A549 (cell line): Measurements from ENCODE around the gene AQP2. TPM values are rescaled to one million over a fixed set of nuclear protein-coding genes. Genes with fewer than 3 reads are reported as not detected.

Experiments
- ATAC-seq, 2 experiments: fragments of 200-7000 bp in 1 of 2; fragments of >200 bp in 1 of 2; cut with Nextera tagmentation in 1 of 2; cut with Tn5 transposase in 1 of 2; 3 replicates each; pipeline versions ENCODE4 v1.8.0 to v1.9.1; 2018 to 2020; ENCODE audit warnings: mild to moderate bottlenecking in 1 of 2, moderate library complexity in 1 of 2
- CTCF ChIA-PET: fragments of 300-600 bp; sonication (Branson Sonifier 250); formaldehyde crosslinking; extraction: SDS; loops from one replicate; lab custom pipeline; 2021; ENCODE audit warnings: antibody characterized with exemption, inconsistent platforms; lab: Yijun Ruan, JAX
- POLR2A ChIA-PET: fragments of 350-600 bp; formaldehyde crosslinking; extraction: SDS; loops from one replicate; lab custom pipeline; 2021; ENCODE audit warnings: antibody characterized with exemption, inconsistent platforms; lab: Yijun Ruan, JAX
- DNase-seq, 2 experiments: peaks; one replicate each; pipeline versions ENCODE4 v3.0.0 to v3.0.0-alpha.2; 2011 to 2016; ENCODE audit warnings: low read depth in 1 of 2, low spot score in 1 of 2
- FAIRE-seq: peaks from 2 replicates; lab custom pipeline; 2011; peaks lifted over from hg19 to GRCh38; lab: Jason Lieb, UNC
- H3K27ac ChIP-seq, 2 experiments: fragments of >200 bp; sonication (Bioruptor Twin); formaldehyde crosslinking; 3 replicates each; pipeline ENCODE4 v1.5.1; 2016 to 2017
- H3K4me1 ChIP-seq: fragments of >200 bp; sonication (Bioruptor Twin); formaldehyde crosslinking; 3 replicates; pipeline ENCODE4 v1.6.1; 2016
- H3K4me2 ChIP-seq: fragments of >200 bp; sonication (Bioruptor Twin); formaldehyde crosslinking; 3 replicates; pipeline ENCODE4 v1.6.1; 2016
- H3K4me3 ChIP-seq: fragments of >200 bp; sonication (Bioruptor Twin); formaldehyde crosslinking; 3 replicates; pipeline ENCODE4 v1.5.1; 2016
- H3K9me3 ChIP-seq: fragments of >200 bp; sonication (Bioruptor Twin); formaldehyde crosslinking; 3 replicates; pipeline ENCODE4 v1.6.1; 2016
- BHLHE40 ChIP-seq: IDR thresholded peaks from 2 replicates; pipeline ENCODE4 v1.6.1; 2012; ENCODE audit warnings: low read depth, low read length, inconsistent platforms
- CBX2 ChIP-seq: fragments of 200-600 bp; sonication (generic); IDR thresholded peaks from 2 replicates; pipeline ENCODE4 v1.6.1; 2016; ENCODE audit warnings: low read depth, mild to moderate bottlenecking, borderline replicate concordance
- EHF ChIP-seq: fragments of 250-450 bp; sonication (Bioruptor Pico); IDR thresholded peaks from 2 replicates; pipeline ENCODE4 v1.5.0; 2020; ENCODE audit warnings: mild to moderate bottlenecking
- EHMT2 ChIP-seq: fragments of 200-600 bp; sonication (generic); IDR thresholded peaks from 2 replicates; pipeline ENCODE4 v1.6.1; 2016; ENCODE audit warnings: antibody characterized with exemption, low read depth, mild to moderate bottlenecking, moderate library complexity
- EP300 ChIP-seq, 2 experiments: fragments of >200 bp; sonication (Bioruptor Twin); formaldehyde crosslinking; IDR thresholded peaks; 2 replicates in 1 of 2; 3 replicates in 1 of 2; pipeline ENCODE4 v1.6.1; 2016 to 2017
- FOSB ChIP-seq: fragments of 250-450 bp; sonication (Bioruptor Pico); IDR thresholded peaks from 2 replicates; pipeline ENCODE4 v1.5.0; 2020; ENCODE audit warnings: mild to moderate bottlenecking, moderate library complexity
- FOXS1 ChIP-seq: fragments of 250-450 bp; sonication (Bioruptor Pico); IDR thresholded peaks from 2 replicates; pipeline ENCODE4 v1.5.0; 2020; ENCODE audit warnings: mild to moderate bottlenecking, moderate library complexity
- GATA3 ChIP-seq: IDR thresholded peaks from 2 replicates; pipeline ENCODE4 v1.6.1; 2012; ENCODE audit warnings: borderline replicate concordance
- HOXB13 ChIP-seq: fragments of 250-450 bp; sonication (Bioruptor Pico); IDR thresholded peaks from 2 replicates; pipeline ENCODE4 v1.5.0; 2020; ENCODE audit warnings: low read depth, mild to moderate bottlenecking, moderate library complexity
- NPAS2 ChIP-seq: fragments of 250-450 bp; sonication (Bioruptor Pico); IDR thresholded peaks from 2 replicates; pipeline ENCODE4 v1.8.0; 2022; ENCODE audit warnings: mild to moderate bottlenecking, moderate library complexity, borderline replicate concordance
- NR3C1 ChIP-seq: fragments of >200 bp; sonication (Bioruptor Twin); formaldehyde crosslinking; IDR thresholded peaks from 3 replicates; pipeline ENCODE4 v1.6.1; 2017
- POLR2AphosphoS2 ChIP-seq: conservative IDR thresholded peaks from 2 replicates; pipeline ENCODE4 v1.6.1; 2012; ENCODE audit warnings: low read length, improper control_type of control experiment, inconsistent platforms
- RAD21 ChIP-seq, 2 experiments: fragments of >200 bp in 1 of 2; sonication (Bioruptor Twin) in 1 of 2; formaldehyde crosslinking in 1 of 2; IDR thresholded peaks in 1 of 2; conservative IDR thresholded peaks in 1 of 2; 2 replicates in 1 of 2; 3 replicates in 1 of 2; pipeline ENCODE4 v1.6.1; 2012 to 2018; ENCODE audit warnings: inconsistent platforms in 1 of 2
- RCOR1 ChIP-seq: fragments of 150-350 bp; IDR thresholded peaks from 2 replicates; pipeline ENCODE4 v1.6.1; 2014; ENCODE audit warnings: antibody characterized with exemption, low read length, low read depth
- RFX5 ChIP-seq: fragments of 450-650 bp; IDR thresholded peaks from 2 replicates; pipeline ENCODE4 v1.7.1; 2014; ENCODE audit warnings: antibody characterized with exemption, mild to moderate bottlenecking, moderate library complexity
- RNF2 ChIP-seq: fragments of 200-600 bp; sonication (generic); IDR thresholded peaks from 2 replicates; pipeline ENCODE4 v1.6.1; 2016; ENCODE audit warnings: low read depth, mild to moderate bottlenecking, antibody characterized with exemption, moderate library complexity, borderline replicate concordance
- SREBF2 ChIP-seq: fragments of 450-650 bp; IDR thresholded peaks from 2 replicates; pipeline ENCODE4 v1.6.1; 2014; ENCODE audit warnings: mild to moderate bottlenecking, moderate library complexity
- TFCP2L1 ChIP-seq: fragments of 250-450 bp; sonication (Bioruptor Pico); IDR thresholded peaks from 2 replicates; pipeline ENCODE4 v1.5.0; 2021; ENCODE audit warnings: mild to moderate bottlenecking
- ZC3H11A ChIP-seq: fragments of 450-650 bp; IDR thresholded peaks from 2 replicates; pipeline ENCODE4 v1.6.1; 2014; ENCODE audit warnings: antibody characterized with exemption, mild to moderate bottlenecking
- ZNF302 ChIP-seq: fragments of 250-450 bp; sonication (Bioruptor Pico); IDR thresholded peaks from 2 replicates; pipeline ENCODE4 v1.9.0; 2021; ENCODE audit warnings: inconsistent platforms, mild to moderate bottlenecking, moderate library complexity
- WGBS: methylation state at CpG from one replicate; pipeline ENCODE4 v1.1.6; 2017; ENCODE audit errors: missing lambda C conversion rate; 5-methylcytosine and 5-hydroxymethylcytosine counted together
- polyA plus RNA-seq, 4 experiments: library from polyadenylated mRNA; depleted of rRNA in 3 of 4; stranded (reverse); fragments of >200 nt; fragmentation: RNase III in 1 of 4; extraction: RNeasy Plus Mini Kit Qiagen cat#74134 plus additional on column Dnase treatment in 1 of 4; gene quantifications; 2 replicates in 3 of 4; 3 replicates in 1 of 4; pipeline ENCODE4 v1.2.3, GENCODE V29; 2011 to 2017
- TF ChIP-seq, protein P1 (sequence below): fragments of >200 bp; sonication (Bioruptor Twin); formaldehyde crosslinking; IDR thresholded peaks from 3 replicates; pipeline ENCODE4 v1.5.1; 2016
- TF ChIP-seq, protein P2 (sequence below): fragments of >200 bp; sonication (Bioruptor Twin); formaldehyde crosslinking; IDR thresholded peaks from 2 replicates; pipeline ENCODE4 v1.6.1; 2016
- TF ChIP-seq, protein P3 (sequence below): IDR thresholded peaks from 2 replicates; pipeline ENCODE4 v1.6.1; 2012
- TF ChIP-seq, protein P4 (sequence below): IDR thresholded peaks from 2 replicates; pipeline ENCODE4 v1.6.1; 2012; ENCODE audit warnings: low read depth, borderline replicate concordance

AQP2 gene
- polyA plus RNA-seq, 2 of the 4 experiments (the other 2 are of a cell fraction), result not detected

DNA sequence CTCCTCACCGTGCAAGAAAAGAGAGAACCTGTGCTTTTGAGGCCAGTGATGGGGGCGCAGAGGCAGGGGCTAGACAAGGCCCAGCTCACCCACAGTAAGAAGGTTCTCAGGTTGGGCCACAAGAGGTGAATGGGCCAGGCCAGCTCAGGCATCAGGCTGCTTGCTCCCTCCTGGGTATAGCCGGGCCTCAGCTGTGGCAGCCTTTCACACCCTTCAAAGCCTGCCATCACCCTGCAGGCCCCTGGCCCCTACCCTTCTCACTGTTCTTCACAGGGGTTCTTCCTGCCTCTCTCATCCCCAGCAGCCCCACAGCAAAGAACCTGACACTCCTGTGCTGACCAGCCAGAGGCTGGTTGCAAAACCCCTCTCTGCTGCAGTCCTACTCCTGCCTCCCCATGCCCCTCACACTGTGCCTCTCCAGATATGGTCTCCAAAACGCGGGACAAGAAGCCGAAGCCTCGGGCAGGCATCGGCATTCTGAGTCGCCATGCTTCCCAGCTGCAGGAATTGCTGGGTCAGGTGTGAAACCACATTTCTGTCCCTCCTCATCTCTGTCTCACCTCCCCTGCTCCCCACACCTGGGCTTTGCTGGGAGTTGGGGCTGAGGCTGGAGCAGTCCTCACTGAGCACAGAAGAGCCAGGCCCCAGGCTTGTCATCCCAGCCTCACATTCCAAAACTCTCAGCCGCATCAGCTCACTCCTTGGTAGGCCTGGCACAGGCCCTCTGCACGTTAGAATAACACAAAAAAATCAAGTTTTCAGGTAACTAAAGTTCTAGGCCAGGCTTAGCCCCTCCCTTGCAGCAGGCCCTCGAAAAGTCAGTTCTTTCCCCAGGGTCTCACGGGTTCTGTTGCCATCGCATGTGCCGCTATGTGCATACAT, 40.0 kb upstream of the AQP2 start:
- 85% methylated on average over 15 of the region's 15 CpGs for WGBS
- H3K4me3 ChIP-seq, result no peak overlapping the region
- TF ChIP-seq EP300 (IDR thresholded peaks at IDR 0.05) (no peak), NPAS2 (CRISPR knock-in tag) (no peak), RAD21 (conservative IDR thresholded peaks at IDR 0.05 in 1 of 2, IDR thresholded peaks at IDR 0.05 in 1 of 2) (no peak), ZNF302 (no peak), RCOR1 (no peak), TFCP2L1 (CRISPR knock-in tag) (no peak)
- TF ChIP-seq, protein P1, sequence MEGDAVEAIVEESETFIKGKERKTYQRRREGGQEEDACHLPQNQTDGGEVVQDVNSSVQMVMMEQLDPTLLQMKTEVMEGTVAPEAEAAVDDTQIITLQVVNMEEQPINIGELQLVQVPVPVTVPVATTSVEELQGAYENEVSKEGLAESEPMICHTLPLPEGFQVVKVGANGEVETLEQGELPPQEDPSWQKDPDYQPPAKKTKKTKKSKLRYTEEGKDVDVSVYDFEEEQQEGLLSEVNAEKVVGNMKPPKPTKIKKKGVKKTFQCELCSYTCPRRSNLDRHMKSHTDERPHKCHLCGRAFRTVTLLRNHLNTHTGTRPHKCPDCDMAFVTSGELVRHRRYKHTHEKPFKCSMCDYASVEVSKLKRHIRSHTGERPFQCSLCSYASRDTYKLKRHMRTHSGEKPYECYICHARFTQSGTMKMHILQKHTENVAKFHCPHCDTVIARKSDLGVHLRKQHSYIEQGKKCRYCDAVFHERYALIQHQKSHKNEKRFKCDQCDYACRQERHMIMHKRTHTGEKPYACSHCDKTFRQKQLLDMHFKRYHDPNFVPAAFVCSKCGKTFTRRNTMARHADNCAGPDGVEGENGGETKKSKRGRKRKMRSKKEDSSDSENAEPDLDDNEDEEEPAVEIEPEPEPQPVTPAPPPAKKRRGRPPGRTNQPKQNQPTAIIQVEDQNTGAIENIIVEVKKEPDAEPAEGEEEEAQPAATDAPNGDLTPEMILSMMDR, result no peak
- TF ChIP-seq, all 56 proteins: peak for 0
- no peak for FAIRE-seq
- DNase-seq, result no peak
- Histone ChIP-seq H3K4me1 (peaks cover 5% of the 10 kb centered on the region; the same call in 1 of the 3 replicates), H3K27ac (no peak overlapping the region), H3K9me3 (no peaks in the 10 kb centered on the region), H3K4me2 (no peak overlapping the region)
- CTCF ChIA-PET, result interaction anchor here (1.7 to 2.0 kb wide), 3 partner anchors 35 to 57 kb away, joined by 6 to 7 read pairs (median 7); no protein-coding TSS in a partner anchor
- POLR2A ChIA-PET, result no interaction called here
- peak; percentile 7 to 23; a peak in 3 of 6 replicates for ATAC-seq

DNA sequence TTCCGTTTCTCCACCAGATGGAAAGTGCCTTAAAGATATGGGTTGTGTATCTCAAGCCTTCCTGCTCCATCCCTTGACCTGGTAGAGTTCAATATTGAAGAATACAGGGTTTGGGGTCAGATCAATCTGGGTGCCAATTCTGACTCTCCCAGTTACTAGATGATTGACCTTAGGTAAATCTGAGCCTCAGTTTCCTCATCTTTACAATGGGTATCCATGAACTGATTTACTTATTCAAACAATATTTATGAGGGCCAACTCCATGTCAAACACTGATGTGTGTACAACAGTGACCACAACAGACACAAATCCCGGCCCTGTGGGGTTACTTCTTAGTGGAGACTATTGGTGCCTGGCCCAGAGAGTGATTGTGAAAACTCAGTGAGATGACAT, 39.3 kb upstream of the AQP2 start:
- Histone ChIP-seq H3K9me3 (no peaks in the 10 kb centered on the region), H3K4me1 (peaks cover 5% of the 10 kb centered on the region; the same call in 1 of the 3 replicates), H3K27ac (no peak overlapping the region), H3K4me2 (no peak overlapping the region), H3K4me3 (no peak overlapping the region)
- ChIA-PET POLR2A (no interaction called here), CTCF (interaction anchor here (1.0 to 2.0 kb wide), 3 partner anchors 18 to 56 kb away, joined by 3 to 6 read pairs (median 3); no protein-coding TSS in a partner anchor)
- no peak for TF ChIP-seq RFX5
- no peak for TF ChIP-seq EHMT2
- no peak for TF ChIP-seq NPAS2 (CRISPR knock-in tag)
- TF ChIP-seq FOSB, result no peak
- no peak for TF ChIP-seq ZC3H11A
- no peak for TF ChIP-seq TFCP2L1 (CRISPR knock-in tag)
- no peak for TF ChIP-seq CBX2
- TF ChIP-seq, protein P2, sequence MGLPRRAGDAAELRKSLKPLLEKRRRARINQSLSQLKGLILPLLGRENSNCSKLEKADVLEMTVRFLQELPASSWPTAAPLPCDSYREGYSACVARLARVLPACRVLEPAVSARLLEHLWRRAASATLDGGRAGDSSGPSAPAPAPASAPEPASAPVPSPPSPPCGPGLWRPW, result no peak
- no peak for TF ChIP-seq GATA3
- TF ChIP-seq RNF2, result no peak
- TF ChIP-seq, protein P3, sequence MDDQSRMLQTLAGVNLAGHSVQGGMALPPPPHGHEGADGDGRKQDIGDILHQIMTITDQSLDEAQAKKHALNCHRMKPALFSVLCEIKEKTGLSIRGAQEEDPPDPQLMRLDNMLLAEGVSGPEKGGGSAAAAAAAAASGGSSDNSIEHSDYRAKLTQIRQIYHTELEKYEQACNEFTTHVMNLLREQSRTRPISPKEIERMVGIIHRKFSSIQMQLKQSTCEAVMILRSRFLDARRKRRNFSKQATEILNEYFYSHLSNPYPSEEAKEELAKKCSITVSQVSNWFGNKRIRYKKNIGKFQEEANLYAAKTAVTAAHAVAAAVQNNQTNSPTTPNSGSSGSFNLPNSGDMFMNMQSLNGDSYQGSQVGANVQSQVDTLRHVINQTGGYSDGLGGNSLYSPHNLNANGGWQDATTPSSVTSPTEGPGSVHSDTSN, result no peak
- TF ChIP-seq FOXS1 (CRISPR knock-in tag), result no peak
- no peak for TF ChIP-seq NR3C1
- TF ChIP-seq HOXB13 (CRISPR knock-in tag), result no peak
- TF ChIP-seq SREBF2, result no peak
- no peak for TF ChIP-seq EHF (CRISPR knock-in tag)
- TF ChIP-seq BHLHE40, result no peak
- no peak for TF ChIP-seq POLR2AphosphoS2
- TF ChIP-seq, protein P4, sequence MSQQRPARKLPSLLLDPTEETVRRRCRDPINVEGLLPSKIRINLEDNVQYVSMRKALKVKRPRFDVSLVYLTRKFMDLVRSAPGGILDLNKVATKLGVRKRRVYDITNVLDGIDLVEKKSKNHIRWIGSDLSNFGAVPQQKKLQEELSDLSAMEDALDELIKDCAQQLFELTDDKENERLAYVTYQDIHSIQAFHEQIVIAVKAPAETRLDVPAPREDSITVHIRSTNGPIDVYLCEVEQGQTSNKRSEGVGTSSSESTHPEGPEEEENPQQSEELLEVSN, result no peak
- FAIRE-seq (no peak), DNase-seq (no peak), ATAC-seq (no peak)
- 58% methylated on average over 2 of the region's 2 CpGs for WGBS
